Measurements from ENCODE around the gene BCAS3. TPM values are rescaled to one million over a fixed set of nuclear protein-coding genes. Genes with fewer than 3 reads are reported as not detected.

The BCAS3 gene
- total RNA-seq, 2 experiments from 2014 or later: 6.8 to 7.1 TPM

DNA sequence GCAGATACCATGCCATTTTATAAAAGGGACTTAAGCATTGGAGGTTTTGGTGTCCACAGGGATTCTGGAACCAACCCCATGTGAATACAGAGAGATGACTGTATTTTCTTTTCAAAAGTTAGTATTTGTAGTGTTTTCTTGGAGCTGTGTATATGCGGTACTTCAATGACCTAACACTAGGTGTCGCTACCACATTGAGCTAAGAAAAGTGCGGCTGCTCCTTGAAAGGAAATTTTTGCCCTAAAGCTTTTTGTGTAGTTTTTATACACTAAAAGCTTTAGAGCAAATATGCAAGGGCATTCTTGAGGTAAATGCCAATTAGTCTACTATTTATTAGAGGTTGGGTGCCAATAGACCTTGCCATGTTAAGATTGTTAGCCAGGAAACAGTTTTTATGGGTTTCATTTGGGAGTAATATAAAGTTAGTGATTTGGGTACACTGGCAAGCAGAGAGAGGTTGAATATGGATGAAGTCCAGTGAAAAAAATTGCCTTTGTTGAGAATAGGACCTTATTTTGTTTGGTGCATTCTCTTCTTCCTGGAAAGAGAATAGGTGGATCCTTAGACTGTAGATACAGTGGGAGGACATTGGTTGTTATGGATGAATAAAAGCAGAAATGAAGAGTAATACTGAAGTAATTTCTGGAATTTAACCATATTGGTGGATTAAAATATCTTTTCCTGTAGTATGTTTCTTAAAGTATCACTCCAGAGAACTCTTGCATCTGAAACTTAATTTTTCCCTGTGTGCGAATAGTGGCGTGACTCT is 43.3 kb downstream of the BCAS3 start:
- H3K4me1 Mint-ChIP-seq (ENCODE audit: low read depth): no peaks in the 10 kb centered on the region
- no peak overlapping the region for H3K27ac Mint-ChIP-seq
- ChIA-PET CTCF (interaction anchor here (0.5 to 2.3 kb wide), 51 partner anchors 8 to 1164 kb away, joined by 3 to 17 read pairs (median 4); partner anchors contain the start of gene APPBP2), POLR2A (interaction anchor here (0.6 kb wide), 1 partner anchor 251 kb away, joined by 4 read pairs; no protein-coding TSS in a partner anchor)
- H3K4me3 Mint-ChIP-seq: no peak overlapping the region
- H3K9me3 Mint-ChIP-seq: no peaks in the 10 kb centered on the region
- intact Hi-C loops (cut with micrococcal nuclease): loop anchor here (5.0 to 10.0 kb wide), 2 partner anchors 284 to 686 kb away; no protein-coding TSS in a partner anchor
- no peaks in the 10 kb centered on the region for H3K27me3 Mint-ChIP-seq
- DNase-seq: peak; percentile 36
- no peaks in the 10 kb centered on the region for H3K36me3 Mint-ChIP-seq

DNA sequence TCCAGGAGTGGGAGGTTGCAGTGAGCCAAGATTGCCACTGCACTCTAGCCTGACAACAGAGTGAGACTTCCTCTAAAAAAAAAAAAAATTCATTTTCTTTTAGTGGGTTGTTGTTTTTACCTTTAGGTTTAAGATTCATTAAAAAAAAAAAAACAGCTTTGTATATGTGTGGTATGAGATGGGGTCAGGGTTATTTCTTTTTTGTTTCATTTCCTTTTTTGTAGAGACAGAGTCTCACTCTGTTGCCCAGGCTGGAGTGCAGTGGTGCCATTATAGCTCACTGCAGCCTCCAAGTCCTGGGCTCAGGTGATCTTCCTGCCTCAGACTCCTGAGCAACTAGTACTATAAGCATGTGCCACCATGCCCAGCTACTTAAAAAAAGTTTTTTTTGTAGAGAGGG is 47.0 kb downstream of the BCAS3 start:
- Mint-ChIP-seq H3K4me1 (ENCODE audit: low read depth) (no peaks in the 10 kb centered on the region), H3K27me3 (no peaks in the 10 kb centered on the region), H3K27ac (no peak overlapping the region), H3K36me3 (no peaks in the 10 kb centered on the region), H3K9me3 (no peaks in the 10 kb centered on the region), H3K4me3 (no peak overlapping the region)
- ChIA-PET POLR2A (no interaction called here), CTCF (interaction anchor here (0.6 kb wide), 2 partner anchors 181 to 1672 kb away, joined by 3 to 4 read pairs; no protein-coding TSS in a partner anchor)
- DNase-seq: no peak
- intact Hi-C loops (cut with micrococcal nuclease): loop anchor here (5.0 to 10.0 kb wide), 2 partner anchors 280 to 683 kb away; no protein-coding TSS in a partner anchor

DNA sequence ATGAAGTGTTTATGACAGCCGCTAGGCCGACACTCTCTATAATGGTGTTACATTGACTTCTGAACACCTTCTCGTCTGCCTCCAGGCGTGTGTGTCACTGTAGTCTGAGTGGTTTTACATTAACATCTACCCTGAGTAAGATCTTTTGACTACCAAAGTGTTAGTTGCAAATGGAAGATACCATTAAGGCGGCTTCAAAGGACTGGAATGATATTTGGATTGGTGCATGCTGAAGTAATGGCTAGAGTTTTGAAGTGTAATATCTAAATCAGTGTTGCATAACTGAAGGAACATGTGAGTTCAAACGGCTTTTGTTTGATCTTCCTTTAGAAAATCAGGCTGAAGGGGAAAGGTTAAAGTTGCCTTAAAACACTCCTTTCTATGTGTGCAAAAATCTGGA is 52.2 kb downstream of the BCAS3 start:
- DNase-seq: no peak

DNA sequence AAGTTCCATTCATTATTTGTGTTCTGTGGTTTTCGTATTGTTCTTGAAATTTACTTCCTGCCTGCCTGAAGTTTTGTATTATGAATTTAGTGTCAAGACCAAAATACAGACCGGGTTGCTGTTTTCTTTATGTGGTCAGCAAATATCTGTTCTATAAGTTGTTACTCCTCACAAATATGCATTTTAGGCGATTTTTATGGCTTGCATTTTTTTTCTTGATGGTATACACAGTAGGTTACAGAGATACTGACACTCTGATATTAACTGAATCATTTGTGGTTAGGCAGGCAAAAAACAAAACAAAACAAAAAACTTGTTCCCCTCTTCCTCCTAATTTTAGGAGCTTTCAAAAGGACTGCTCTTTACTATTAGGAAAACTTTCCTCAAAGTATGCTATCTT is 52.6 kb downstream of the BCAS3 start:
- no peak overlapping the region for H3K4me3 Mint-ChIP-seq
- H3K36me3 Mint-ChIP-seq: peaks cover 2% of the 10 kb centered on the region
- H3K4me1 Mint-ChIP-seq (ENCODE audit: low read depth): peaks cover 9% of the 10 kb centered on the region
- POLR2A ChIA-PET: no interaction called here
- no peaks in the 10 kb centered on the region for H3K27me3 Mint-ChIP-seq
- no peak overlapping the region for H3K27ac Mint-ChIP-seq
- CTCF ChIA-PET: interaction anchor here (1.2 kb wide), 1 partner anchor 10 kb away, joined by 6 read pairs; no protein-coding TSS in a partner anchor
- peaks cover 2% of the 10 kb centered on the region for H3K9me3 Mint-ChIP-seq
- no peak for DNase-seq
- intact Hi-C loops (cut with micrococcal nuclease): no loop called here

More for the DNA sequence above, 52.2 kb downstream of the BCAS3 start:
- Mint-ChIP-seq H3K27me3 (no peaks in the 10 kb centered on the region), H3K4me1 (ENCODE audit: low read depth) (peaks cover 9% of the 10 kb centered on the region), H3K9me3 (peaks cover 2% of the 10 kb centered on the region), H3K4me3 (no peak overlapping the region), H3K36me3 (peaks cover 2% of the 10 kb centered on the region), H3K27ac (no peak overlapping the region)
- ChIA-PET POLR2A (no interaction called here), CTCF (interaction anchor here (1.0 to 1.2 kb wide), 2 partner anchors 9 kb away, joined by 5 to 6 read pairs; no protein-coding TSS in a partner anchor)
- intact Hi-C loops (cut with micrococcal nuclease): loop anchor here (10.0 kb wide), 1 partner anchor 275 kb away; no protein-coding TSS in a partner anchor

DNA sequence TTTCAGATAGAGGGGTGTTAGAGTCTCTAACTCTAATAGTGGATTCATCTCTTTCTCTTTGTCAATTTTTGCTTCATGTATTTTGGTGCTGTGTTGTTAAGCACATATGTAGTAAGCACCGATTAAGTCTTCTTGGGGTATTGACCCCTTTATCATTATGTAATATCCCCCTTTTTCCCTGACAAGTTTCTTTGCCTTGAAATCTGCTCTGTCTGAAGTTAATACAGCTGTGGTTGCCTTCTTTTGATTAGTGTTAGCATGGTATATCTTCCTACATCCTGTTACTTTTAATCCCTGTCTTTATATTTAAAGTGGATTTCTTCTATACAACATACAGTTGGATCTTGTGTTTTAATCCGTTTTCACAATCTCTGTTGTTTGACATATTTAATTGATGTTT is 60.6 kb downstream of the BCAS3 start:
- H3K36me3 Mint-ChIP-seq: peaks cover 5% of the 10 kb centered on the region
- H3K27me3 Mint-ChIP-seq: no peaks in the 10 kb centered on the region
- ChIA-PET POLR2A (no interaction called here), CTCF (interaction anchor here (1.5 kb wide), 1 partner anchor 18 kb away, joined by 6 read pairs; no protein-coding TSS in a partner anchor)
- H3K4me3 Mint-ChIP-seq: no peak overlapping the region
- DNase-seq: no peak
- H3K9me3 Mint-ChIP-seq: peaks cover 2% of the 10 kb centered on the region
- H3K27ac Mint-ChIP-seq: no peak overlapping the region
- intact Hi-C loops (cut with micrococcal nuclease): no loop called here
- H3K4me1 Mint-ChIP-seq (ENCODE audit: low read depth): peaks cover 4% of the 10 kb centered on the region

DNA sequence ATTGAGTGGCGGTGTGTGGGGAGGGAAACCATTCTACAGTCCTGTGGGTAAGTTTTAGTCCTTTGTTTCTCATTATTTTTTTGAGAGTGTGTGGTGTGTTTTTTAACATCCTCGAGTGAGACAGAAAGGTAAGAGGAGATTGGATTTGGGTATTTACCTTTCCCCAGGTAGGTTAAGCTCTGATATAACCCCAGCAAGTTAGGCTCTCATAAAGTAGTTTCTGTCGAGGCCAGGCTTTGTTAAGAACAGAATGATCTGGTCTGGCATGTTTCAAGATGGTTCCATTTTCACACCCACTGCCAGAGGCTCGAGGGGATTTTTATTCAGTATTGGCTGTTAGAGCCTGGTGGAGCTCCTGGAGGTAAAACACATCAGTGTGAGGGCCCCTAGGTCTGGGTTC is 62.9 kb downstream of the BCAS3 start:
- Mint-ChIP-seq H3K4me1 (ENCODE audit: low read depth) (peaks cover 4% of the 10 kb centered on the region), H3K36me3 (peaks cover 3% of the 10 kb centered on the region), H3K9me3 (no peaks in the 10 kb centered on the region), H3K27me3 (no peaks in the 10 kb centered on the region), H3K4me3 (no peak overlapping the region), H3K27ac (no peak overlapping the region)
- intact Hi-C loops (cut with micrococcal nuclease): no loop called here
- no peak for DNase-seq
- POLR2A ChIA-PET: no interaction called here
- CTCF ChIA-PET: interaction anchor here (3.3 kb wide), 1 partner anchor 20 kb away, joined by 15 read pairs; no protein-coding TSS in a partner anchor

DNA sequence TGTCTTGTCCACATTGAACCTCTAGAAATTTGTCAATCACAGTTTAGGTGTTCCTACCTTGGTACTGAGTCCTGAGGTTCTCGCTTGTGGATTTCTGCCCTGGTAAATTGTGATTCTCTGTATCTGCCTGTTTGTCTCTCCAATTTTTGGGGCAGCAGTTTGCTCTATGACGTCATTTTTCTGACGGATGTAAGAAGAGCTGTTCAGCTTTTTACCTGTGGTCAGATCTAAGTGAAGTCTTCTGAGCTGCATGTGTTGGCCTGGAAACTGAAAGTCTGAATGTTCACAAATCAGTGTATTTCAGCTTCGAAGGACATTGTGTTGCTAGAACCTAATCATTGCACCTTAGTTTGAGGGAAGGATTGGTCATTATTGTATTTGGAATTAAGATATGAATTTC is 63.4 kb downstream of the BCAS3 start:
- Mint-ChIP-seq H3K36me3 (peaks cover 3% of the 10 kb centered on the region), H3K4me1 (ENCODE audit: low read depth) (peaks cover 4% of the 10 kb centered on the region), H3K4me3 (no peak overlapping the region), H3K27me3 (no peaks in the 10 kb centered on the region), H3K9me3 (no peaks in the 10 kb centered on the region), H3K27ac (no peak overlapping the region)
- ChIA-PET POLR2A (no interaction called here), CTCF (interaction anchor here (3.3 kb wide), 1 partner anchor 21 kb away, joined by 15 read pairs; no protein-coding TSS in a partner anchor)
- intact Hi-C loops (cut with micrococcal nuclease): no loop called here
- DNase-seq: no peak

DNA sequence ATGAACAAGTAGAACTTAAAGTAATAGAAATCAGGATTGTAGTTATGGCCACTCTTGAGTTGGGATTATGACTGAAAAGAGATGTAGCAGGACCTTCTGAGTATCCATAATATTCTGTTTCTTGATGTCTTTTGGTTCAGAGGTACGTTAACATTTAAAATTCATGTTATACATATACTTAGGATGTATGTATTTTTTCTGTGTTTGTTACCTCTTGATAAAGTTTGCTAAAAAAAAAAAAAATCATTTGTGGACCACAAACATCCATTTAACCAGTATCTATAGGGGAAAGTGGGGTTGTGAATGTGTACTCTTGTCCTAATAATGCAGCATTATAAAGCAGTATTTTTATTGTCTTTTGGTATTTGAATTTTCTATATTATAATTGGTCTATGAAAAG is 65.6 kb downstream of the BCAS3 start:
- Mint-ChIP-seq H3K4me3 (no peak overlapping the region), H3K36me3 (peaks cover 3% of the 10 kb centered on the region), H3K27ac (no peak overlapping the region), H3K4me1 (ENCODE audit: low read depth) (no peaks in the 10 kb centered on the region), H3K9me3 (no peaks in the 10 kb centered on the region), H3K27me3 (no peaks in the 10 kb centered on the region)
- no peak for DNase-seq
- ChIA-PET CTCF (interaction anchor here (3.5 kb wide), 1 partner anchor 23 kb away, joined by 17 read pairs; no protein-coding TSS in a partner anchor), POLR2A (no interaction called here)
- intact Hi-C loops (cut with micrococcal nuclease): no loop called here

DNA sequence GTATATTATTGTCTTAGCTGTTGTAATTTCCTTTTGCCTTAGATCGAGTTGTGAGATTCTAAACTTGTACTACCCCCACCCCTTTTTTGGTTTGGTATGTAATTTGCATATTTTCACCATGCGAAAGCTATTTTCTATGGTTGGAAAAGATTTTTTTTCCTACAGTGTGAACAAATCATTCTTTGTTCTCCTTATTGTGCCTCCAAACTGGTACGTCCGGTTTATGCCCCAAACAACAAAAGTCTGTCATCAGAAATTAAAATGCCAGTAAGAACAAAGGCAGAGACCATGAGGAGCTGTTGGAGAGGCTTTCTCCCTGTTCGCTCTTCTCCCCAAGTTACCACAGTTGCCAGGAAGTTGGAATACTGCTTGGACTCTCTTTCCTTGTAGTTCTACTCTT is 66.1 kb downstream of the BCAS3 start:
- peaks cover 3% of the 10 kb centered on the region for H3K36me3 Mint-ChIP-seq
- no peak for DNase-seq
- H3K4me1 Mint-ChIP-seq (ENCODE audit: low read depth): no peaks in the 10 kb centered on the region
- H3K27me3 Mint-ChIP-seq: no peaks in the 10 kb centered on the region
- intact Hi-C loops (cut with micrococcal nuclease): no loop called here
- H3K9me3 Mint-ChIP-seq: no peaks in the 10 kb centered on the region
- no peak overlapping the region for H3K27ac Mint-ChIP-seq
- ChIA-PET POLR2A (no interaction called here), CTCF (interaction anchor here (3.5 kb wide), 1 partner anchor 23 kb away, joined by 17 read pairs; no protein-coding TSS in a partner anchor)
- H3K4me3 Mint-ChIP-seq: no peak overlapping the region

DNA sequence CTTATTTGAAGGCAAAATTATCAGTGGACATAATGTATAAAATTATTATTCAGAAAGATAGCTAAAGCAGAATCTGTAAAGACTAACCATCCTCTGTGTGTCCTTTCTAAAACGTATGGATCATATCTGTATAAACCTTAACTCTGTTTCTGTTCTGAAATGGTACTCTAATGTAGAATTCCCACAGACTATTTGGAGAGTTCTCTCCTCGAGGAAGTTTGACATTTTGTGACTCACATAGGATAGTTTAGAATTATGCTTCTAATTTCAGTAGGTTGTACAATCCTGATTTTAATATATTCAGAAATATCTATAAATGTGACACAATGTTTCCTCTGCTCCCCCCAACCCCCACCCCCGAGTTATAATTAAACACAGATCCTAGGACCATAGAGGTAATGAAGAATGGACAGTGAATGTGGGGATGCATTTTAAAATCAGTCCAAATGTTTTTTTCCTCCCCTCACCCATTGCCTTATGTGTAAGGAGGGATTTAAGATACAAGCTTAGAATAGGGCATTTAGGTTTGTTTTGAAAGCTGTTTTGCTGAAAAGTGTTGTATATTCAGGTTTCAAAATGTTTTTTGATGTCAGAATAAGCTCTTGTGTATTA is 66.8 kb downstream of the BCAS3 start:
- Mint-ChIP-seq H3K4me1 (ENCODE audit: low read depth) (no peaks in the 10 kb centered on the region), H3K36me3 (peaks cover 3% of the 10 kb centered on the region), H3K27me3 (no peaks in the 10 kb centered on the region), H3K4me3 (no peak overlapping the region), H3K27ac (no peak overlapping the region), H3K9me3 (no peaks in the 10 kb centered on the region)
- ChIA-PET CTCF (interaction anchor here (3.5 kb wide), 1 partner anchor 24 kb away, joined by 17 read pairs; no protein-coding TSS in a partner anchor), POLR2A (no interaction called here)
- DNase-seq: no peak
- intact Hi-C loops (cut with micrococcal nuclease): no loop called here

DNA sequence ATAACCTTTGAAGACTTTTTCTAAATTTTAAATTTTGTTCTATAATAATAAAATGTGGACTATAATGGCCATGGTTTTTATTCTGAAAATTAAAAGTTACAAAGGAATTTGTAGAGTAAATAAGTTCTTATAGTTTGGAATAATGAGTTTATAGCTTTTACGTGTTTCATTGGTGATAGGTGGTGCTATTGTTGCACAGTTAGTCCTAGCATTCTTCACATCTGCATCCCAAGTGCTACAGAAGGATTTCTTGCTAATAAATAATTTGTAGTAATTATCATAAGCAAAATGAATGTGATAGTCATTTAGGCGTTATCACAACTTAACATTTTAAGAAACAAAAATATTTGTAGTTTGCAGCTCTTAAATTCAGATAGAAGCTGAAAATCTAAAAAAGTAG is 67.9 kb downstream of the BCAS3 start:
- H3K36me3 Mint-ChIP-seq: no peaks in the 10 kb centered on the region
- no peak for DNase-seq
- CTCF ChIA-PET: interaction anchor here (3.5 kb wide), 1 partner anchor 25 kb away, joined by 17 read pairs; no protein-coding TSS in a partner anchor
- H3K27ac Mint-ChIP-seq: no peak overlapping the region
- H3K27me3 Mint-ChIP-seq: no peaks in the 10 kb centered on the region
- H3K9me3 Mint-ChIP-seq: peaks cover under 1% of the 10 kb centered on the region
- H3K4me1 Mint-ChIP-seq (ENCODE audit: low read depth): no peaks in the 10 kb centered on the region
- intact Hi-C loops (cut with micrococcal nuclease): no loop called here
- H3K4me3 Mint-ChIP-seq: no peak overlapping the region
- POLR2A ChIA-PET: no interaction called here

DNA sequence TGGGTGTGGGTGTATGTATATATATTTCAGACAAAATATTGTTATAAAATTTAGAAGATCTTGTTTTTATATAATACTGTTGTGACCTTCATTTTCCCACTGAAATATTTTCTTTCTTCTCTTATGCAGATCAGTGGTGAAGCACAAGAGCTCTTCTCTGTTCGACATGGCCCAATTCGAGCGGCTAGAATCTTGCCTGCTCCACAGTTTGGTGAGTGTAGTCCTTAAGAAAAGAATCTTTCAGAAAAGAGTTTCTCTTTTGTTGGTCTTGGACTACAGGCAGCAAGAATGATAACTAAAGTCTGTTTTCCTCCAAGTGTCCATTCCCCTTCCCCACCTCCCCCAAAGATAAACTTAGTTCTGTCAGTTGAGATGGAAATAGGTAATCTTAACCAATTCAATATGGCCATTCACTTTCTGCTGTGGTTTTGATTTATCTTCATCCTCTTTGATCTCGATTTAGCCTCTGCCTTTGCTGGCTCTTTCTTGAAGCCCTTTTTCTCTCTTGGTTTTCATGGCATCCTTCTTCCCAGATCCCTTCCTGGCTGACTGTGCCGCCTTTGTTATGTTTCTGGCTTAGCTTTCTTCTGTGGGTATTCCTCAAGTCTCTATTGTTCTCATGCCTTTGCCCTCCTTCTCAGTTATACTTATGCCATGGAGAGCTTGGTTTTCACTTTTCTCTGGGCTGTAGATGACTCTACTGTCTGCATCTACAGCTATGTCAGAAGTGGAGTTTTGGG is 69.6 kb downstream of the BCAS3 start:
- Mint-ChIP-seq H3K36me3 (no peaks in the 10 kb centered on the region), H3K27ac (no peak overlapping the region), H3K4me3 (no peak overlapping the region), H3K9me3 (peaks cover 3% of the 10 kb centered on the region), H3K4me1 (ENCODE audit: low read depth) (no peaks in the 10 kb centered on the region), H3K27me3 (no peaks in the 10 kb centered on the region)
- ChIA-PET POLR2A (interaction anchor here (0.5 kb wide), 1 partner anchor 52 kb away, joined by 3 read pairs; no protein-coding TSS in a partner anchor), CTCF (no interaction called here)
- intact Hi-C loops (cut with micrococcal nuclease): no loop called here
- no peak for DNase-seq
